Measurements from ENCODE around the gene NTRK3.

NTRK3 gene

DNA sequence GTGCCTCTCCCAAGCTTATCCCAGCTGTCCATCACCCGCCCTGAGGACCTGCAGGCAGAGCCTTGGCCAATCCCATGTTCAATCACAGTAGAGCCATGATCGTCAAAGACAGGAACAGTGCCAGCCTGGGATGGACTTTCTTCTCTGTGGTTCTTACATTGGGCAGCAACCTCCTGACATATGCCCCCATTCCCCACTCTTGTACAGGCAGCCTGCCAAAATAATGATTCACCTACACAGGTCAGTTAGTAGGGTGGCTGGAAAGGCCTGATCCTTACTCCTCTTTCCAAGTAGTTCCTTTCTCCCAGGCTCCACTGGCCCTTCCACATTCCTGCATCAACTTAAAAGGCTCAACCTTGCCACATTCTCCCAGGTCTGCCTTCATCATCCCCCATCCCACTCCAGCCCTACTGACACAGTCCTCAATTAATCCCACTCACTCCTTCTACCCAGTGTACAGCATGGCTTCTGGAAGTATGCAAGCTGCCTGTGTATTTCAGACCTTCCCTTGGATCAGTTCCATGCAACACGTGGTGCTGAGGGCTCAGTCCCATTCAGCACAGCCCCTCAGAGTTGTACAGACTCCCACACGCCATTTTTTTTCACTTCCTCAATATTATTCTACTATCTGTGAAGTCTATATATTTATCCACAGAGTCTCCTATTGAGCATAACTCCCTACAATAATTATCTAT lies 189.8 kb downstream of the NTRK3 start:
- TF ChIP-seq, protein P1, sequence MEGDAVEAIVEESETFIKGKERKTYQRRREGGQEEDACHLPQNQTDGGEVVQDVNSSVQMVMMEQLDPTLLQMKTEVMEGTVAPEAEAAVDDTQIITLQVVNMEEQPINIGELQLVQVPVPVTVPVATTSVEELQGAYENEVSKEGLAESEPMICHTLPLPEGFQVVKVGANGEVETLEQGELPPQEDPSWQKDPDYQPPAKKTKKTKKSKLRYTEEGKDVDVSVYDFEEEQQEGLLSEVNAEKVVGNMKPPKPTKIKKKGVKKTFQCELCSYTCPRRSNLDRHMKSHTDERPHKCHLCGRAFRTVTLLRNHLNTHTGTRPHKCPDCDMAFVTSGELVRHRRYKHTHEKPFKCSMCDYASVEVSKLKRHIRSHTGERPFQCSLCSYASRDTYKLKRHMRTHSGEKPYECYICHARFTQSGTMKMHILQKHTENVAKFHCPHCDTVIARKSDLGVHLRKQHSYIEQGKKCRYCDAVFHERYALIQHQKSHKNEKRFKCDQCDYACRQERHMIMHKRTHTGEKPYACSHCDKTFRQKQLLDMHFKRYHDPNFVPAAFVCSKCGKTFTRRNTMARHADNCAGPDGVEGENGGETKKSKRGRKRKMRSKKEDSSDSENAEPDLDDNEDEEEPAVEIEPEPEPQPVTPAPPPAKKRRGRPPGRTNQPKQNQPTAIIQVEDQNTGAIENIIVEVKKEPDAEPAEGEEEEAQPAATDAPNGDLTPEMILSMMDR (conservative IDR thresholded peaks at IDR 0.05), result no peak
- H3K27ac ChIP-seq, result no peak overlapping the region

DNA sequence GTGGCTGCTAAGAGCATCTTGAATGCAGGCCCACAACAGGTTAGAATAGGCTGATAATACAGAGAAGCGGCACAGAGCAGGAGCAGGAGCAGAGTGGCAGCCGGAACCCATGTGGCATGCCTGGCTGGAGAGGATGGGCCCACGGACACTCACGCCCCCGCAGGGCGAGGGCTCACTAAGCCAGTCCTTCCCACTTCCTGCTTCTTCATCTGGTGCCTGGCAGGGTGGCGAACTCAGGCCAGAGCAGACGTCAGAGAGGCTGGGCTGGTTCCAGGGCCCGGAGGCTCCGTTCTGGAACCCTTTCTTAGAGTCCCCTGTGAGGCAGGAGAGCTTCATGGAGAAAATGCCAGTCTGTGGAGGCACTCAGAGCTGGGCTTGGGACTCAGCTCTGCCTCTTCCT lies 195.1 kb downstream of the NTRK3 start:
- H3K27ac ChIP-seq, result no peak overlapping the region
- TF ChIP-seq, protein P1 (conservative IDR thresholded peaks at IDR 0.05), result no peak

DNA sequence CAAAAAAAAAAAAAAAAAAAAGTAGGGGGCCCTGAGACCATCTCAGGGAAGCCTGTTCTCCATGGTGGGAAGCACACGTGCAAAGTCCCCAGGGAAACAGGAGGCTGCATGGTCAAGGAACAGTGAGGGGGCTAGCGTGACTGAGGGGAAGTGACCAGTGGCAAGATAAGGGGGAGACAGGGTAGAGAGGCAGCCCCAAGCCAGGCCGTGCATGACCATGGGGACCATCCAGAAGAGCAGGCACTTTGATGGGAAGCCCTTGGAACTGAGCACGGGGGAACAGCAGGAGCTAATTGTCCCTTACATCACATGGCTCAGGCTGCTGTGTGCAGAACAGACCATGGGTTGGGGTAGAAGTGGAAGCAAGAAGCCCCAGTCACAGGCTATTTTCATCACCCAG lies 196.2 kb downstream of the NTRK3 start:
- no peak overlapping the region for H3K27ac ChIP-seq
- TF ChIP-seq, protein P1 (conservative IDR thresholded peaks at IDR 0.05), result no peak

DNA sequence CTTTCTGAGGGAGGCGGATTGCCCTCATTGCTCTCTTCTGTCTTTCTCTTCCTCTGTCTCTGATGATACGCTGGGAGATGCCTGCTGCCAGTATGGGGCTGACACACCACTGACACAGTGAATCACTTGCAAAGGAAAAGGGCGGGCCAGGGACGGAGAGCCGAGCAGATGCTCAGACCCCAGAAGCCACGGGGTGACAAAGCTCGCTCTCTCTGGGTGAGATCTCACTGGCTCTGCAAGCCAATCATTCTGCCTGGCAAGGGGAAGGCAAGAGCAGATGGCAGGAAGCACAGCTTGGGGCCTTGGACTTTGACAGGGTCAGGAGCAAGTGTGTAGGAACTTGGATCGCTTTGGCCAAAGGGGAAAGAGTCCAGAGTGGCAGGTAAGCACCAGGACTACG lies 198.7 kb downstream of the NTRK3 start:
- no peak overlapping the region for H3K27ac ChIP-seq
- TF ChIP-seq, protein P1 (conservative IDR thresholded peaks at IDR 0.05), result no peak

DNA sequence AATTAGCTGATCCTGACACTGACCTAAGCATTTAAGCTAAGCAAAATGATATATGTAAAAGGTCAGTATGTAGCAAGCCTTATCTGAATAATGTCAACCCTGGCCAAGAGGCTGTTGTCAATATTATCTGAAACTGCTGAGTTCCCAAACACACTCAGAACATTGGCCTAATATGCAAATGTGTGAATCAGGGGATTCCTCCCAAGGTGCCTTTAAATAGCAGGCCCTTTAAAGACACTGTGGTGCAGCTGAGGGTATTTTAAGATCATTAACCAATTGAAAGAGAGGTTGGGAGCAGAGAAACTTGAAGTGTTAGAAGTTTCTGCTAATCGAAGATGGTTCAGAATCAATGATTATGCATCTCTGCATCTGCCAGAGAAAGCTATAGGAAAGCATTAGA lies 207.0 kb downstream of the NTRK3 start:
- TF ChIP-seq, protein P1 (conservative IDR thresholded peaks at IDR 0.05), result no peak
- no peak overlapping the region for H3K27ac ChIP-seq

DNA sequence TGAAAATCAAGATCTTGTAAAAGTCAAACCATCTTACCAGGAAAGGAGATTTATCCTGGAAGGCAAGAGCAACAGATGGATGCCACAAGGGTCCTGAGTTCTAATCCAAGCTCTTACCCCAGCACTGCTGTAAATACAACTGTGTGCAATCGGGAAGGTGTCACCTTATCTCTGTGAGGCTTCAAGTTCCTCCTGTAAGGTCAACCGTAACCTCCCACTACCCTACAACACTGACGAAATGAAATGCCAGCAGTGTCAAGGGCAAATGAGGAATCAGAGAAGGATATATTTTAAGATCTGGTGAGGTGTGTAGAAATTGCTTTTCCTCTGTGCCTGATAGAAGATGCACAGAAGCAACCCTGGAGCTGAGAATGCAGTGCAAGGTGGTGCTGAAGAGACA lies 207.8 kb downstream of the NTRK3 start:
- TF ChIP-seq, protein P1 (conservative IDR thresholded peaks at IDR 0.05), result no peak
- no peak overlapping the region for H3K27ac ChIP-seq

DNA sequence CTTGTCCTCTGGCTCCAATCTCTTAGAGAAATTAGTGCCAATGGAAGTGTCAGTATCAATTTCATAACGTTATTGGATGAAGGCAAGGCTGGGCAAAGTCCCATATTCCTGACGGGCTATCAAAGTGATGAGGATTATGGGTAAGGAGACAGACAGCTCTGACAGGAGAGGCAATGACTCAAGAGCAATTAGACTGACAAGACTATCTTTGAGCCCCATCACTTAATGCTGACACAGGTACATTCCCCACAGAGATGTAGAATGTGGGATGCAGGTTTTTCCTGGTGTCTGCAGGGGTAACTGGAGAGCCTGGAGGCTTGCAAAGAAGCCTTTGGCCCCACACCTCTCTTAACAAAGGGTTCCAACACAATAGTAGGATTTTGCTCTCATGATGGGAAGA lies 208.3 kb downstream of the NTRK3 start:
- TF ChIP-seq, protein P1 (conservative IDR thresholded peaks at IDR 0.05), result no peak

More for the DNA sequence above, 208.3 kb downstream of the NTRK3 start:
- H3K27ac ChIP-seq, result no peak overlapping the region

All from VCaP (cell line).